ENCODE data around the gene CENPX. TPM values are rescaled to one million over a fixed set of nuclear protein-coding genes. Genes with fewer than 3 reads are reported as not detected.

The CENPX gene
- total RNA-seq, 1 experiment from 2014 or later: 187 TPM

GRCh38 chr17:82001571-82002056 lies 21.1 kb downstream of the CENPX start:
- in situ Hi-C loops (cut with HindIII; ENCODE audit: low pct_unique_long_range_greater_than_20kb, low sequenced_read_pairs) (no loop called here), intact Hi-C loops (cut with micrococcal nuclease; ENCODE audit: unreplicated experiment) (no loop called here)
- ChIA-PET CTCF (no interaction called here), POLR2A (no interaction called here)
- Histone ChIP-seq H3K4me3 (ENCODE audit: low read depth in 2 of 2, low read length in 2 of 2) (no peak overlapping the region), H3K27me3 (ENCODE audit: control insufficient read depth, insufficient read depth, low read length) (no peaks in the 10 kb centered on the region), H3K36me3 (ENCODE audit: control insufficient read depth, insufficient read depth, low read length) (no peaks in the 10 kb centered on the region), H3K4me1 (ENCODE audit: control insufficient read depth, insufficient read depth, low read length) (peaks cover 42% of the 10 kb centered on the region), H3K9me3 (ENCODE audit: control insufficient read depth, insufficient read depth, low read depth, low read length) (no peaks in the 10 kb centered on the region), H3K27ac (ENCODE audit: low read length) (no peak overlapping the region)
- BruUV-seq (replicated peaks): no TSS peak
- DNase-seq (ENCODE audit: low read depth, low spot score): no peak
- TF ChIP-seq POLR2AphosphoS5 (IDR thresholded peaks at IDR 0.05; ENCODE audit: low read depth, low read length) (no peak), SIN3A (IDR thresholded peaks at IDR 0.05; ENCODE audit: borderline replicate concordance, insufficient read depth, low read depth, low read length) (no peak), CTCF (IDR thresholded peaks at IDR 0.05) (no peak), REST (IDR thresholded peaks at IDR 0.05; ENCODE audit: insufficient read depth in 1 of 2, low read depth in 2 of 2, low read length in 1 of 2) (no peak), TCF7L2 (IDR thresholded peaks at IDR 0.05; ENCODE audit: low read depth, low read length) (no peak)
- ATAC-seq: no peak

- ChIA-PET POLR2A (no interaction called here), CTCF (no interaction called here)
- in situ Hi-C loops (cut with HindIII; ENCODE audit: low pct_unique_long_range_greater_than_20kb, low sequenced_read_pairs): no loop called here
- Histone ChIP-seq H3K4me1 (ENCODE audit: control insufficient read depth, insufficient read depth, low read length) (peaks cover 36% of the 10 kb centered on the region), H3K27me3 (ENCODE audit: control insufficient read depth, insufficient read depth, low read length) (no peaks in the 10 kb centered on the region), H3K36me3 (ENCODE audit: control insufficient read depth, insufficient read depth, low read length) (no peaks in the 10 kb centered on the region), H3K4me3 (ENCODE audit: low read depth in 2 of 2, low read length in 2 of 2) (no peak overlapping the region), H3K9me3 (ENCODE audit: control insufficient read depth, insufficient read depth, low read depth, low read length) (no peaks in the 10 kb centered on the region), H3K27ac (ENCODE audit: low read length) (no peak overlapping the region)
- intact Hi-C loops (cut with micrococcal nuclease; ENCODE audit: unreplicated experiment): no loop called here
- no peak for ATAC-seq
- DNase-seq (ENCODE audit: low read depth, low spot score): no peak
- no peak for TF ChIP-seq REST (IDR thresholded peaks at IDR 0.05; ENCODE audit: insufficient read depth in 1 of 2, low read depth in 2 of 2, low read length in 1 of 2)
- TF ChIP-seq CTCF (IDR thresholded peaks at IDR 0.05): no peak
- TF ChIP-seq POLR2AphosphoS5 (IDR thresholded peaks at IDR 0.05; ENCODE audit: low read depth, low read length): no peak
- TF ChIP-seq TCF7L2 (IDR thresholded peaks at IDR 0.05; ENCODE audit: low read depth, low read length): no peak
- no peak for TF ChIP-seq SIN3A (IDR thresholded peaks at IDR 0.05; ENCODE audit: borderline replicate concordance, insufficient read depth, low read depth, low read length)
- no TSS peak for BruUV-seq (replicated peaks)
Observed at GRCh38 chr17:82000803-82001570, 21.7 kb downstream of the CENPX start.
